ENCODE results near the gene EYS. TPM values are rescaled to one million over a fixed set of nuclear protein-coding genes. Genes with fewer than 3 reads are reported as not detected.

Gene EYS
- total and polyA plus RNA-seq, 2 of the 8 experiments (the other 6 are each of a cell fraction or from before 2014, with no cell fraction given), result 0.05 to 0.13 TPM

DNA sequence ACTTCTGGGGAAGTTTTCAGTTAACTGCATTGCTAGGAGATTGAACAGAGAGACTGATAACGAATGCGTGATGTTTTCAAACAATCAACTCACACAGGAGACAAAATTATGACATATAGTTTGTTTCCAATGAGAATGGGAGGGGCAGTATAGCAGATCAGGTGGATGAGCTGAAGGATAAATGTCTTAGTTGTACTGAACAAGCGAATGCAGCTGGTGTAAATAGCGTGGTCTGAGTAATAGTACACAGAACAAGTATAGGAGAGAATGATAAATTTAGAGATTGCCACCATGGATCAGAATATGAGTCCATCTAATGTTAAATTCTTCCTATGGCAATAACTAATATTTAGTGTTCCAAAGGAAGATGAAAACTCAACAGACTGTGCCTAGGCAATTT lies 858.6 kb downstream of the EYS start:
- no peak for DNase-seq (ENCODE audit: low read depth in 1 of 2, low spot score in 2 of 2)
- H3K4ac ChIP-seq (replicated peaks; ENCODE audit: insufficient read length, low read depth, low read length), result no peak overlapping the region
- no peak overlapping the region for H3K4me2 ChIP-seq (ENCODE audit: insufficient read depth in 1 of 2, low read depth in 2 of 2, low read length in 2 of 2)
- H3K56ac ChIP-seq (replicated peaks; ENCODE audit: insufficient read length, low read depth, low read length), result no peak overlapping the region
- ChIA-PET CTCF (ENCODE audit: partially characterized antibody) (no interaction called here), POLR2A (ENCODE audit: partially characterized antibody) (no interaction called here)
- no peaks in the 10 kb centered on the region for H3K23me2 ChIP-seq (ENCODE audit: low read depth, low read length)
- WGBS, 2 experiments (ENCODE audit: extremely low coverage in 1 of 2, insufficient coverage in 1 of 2, insufficient read length in 1 of 2, insufficient replicate concordance in 2 of 2, low coverage in 1 of 2, low lambda C conversion rate in 2 of 2, missing lambda C conversion rate in 1 of 2), result 94% methylated on average over 4 of the region's 4 CpGs; no CpG with 5 or more reads in 1 of the 2 experiments
- no peak for TF ChIP-seq RNF2 (IDR thresholded peaks at IDR 0.05; ENCODE audit: borderline replicate concordance, low read depth, low read length, missing control alignments, poor library complexity, severe bottlenecking)
- H3K36me3 ChIP-seq (ENCODE audit: control insufficient read depth in 2 of 4, insufficient read depth in 4 of 4, low read length in 3 of 4), result no peaks in the 10 kb centered on the region
- no peak overlapping the region for H2AK5ac ChIP-seq (ENCODE audit: low read depth, low read length)
- H3K9me3 ChIP-seq (ENCODE audit: insufficient read depth in 2 of 2, low read depth in 1 of 2, low read length in 1 of 2), result no peaks in the 10 kb centered on the region
- no peak overlapping the region for H2AFZ ChIP-seq (ENCODE audit: low read length)
- H4K91ac ChIP-seq (replicated peaks; ENCODE audit: insufficient read length, low read length), result no peak overlapping the region
- H3K23ac ChIP-seq (ENCODE audit: insufficient read length), result no peak overlapping the region
- H3K4me3 ChIP-seq (ENCODE audit: extremely low read depth in 1 of 4, insufficient read depth in 2 of 4, low read depth in 3 of 4, low read length in 4 of 4), result no peak overlapping the region
- no peaks in the 10 kb centered on the region for H3K79me1 ChIP-seq (ENCODE audit: low read depth, low read length)
- H2BK5ac ChIP-seq (ENCODE audit: low read depth, low read length), result no peak overlapping the region
- no peaks in the 10 kb centered on the region for H3K79me2 ChIP-seq (ENCODE audit: control insufficient read depth in 1 of 2, insufficient read depth in 2 of 2, low read length in 2 of 2)
- H4K20me1 ChIP-seq (replicated peaks in 1 of 2; ENCODE audit: control insufficient read depth in 1 of 2, insufficient read depth in 2 of 2, low read length in 2 of 2), result no peaks in the 10 kb centered on the region
- H2BK12ac ChIP-seq (ENCODE audit: low read depth, low read length), result no peak overlapping the region
- H2BK120ac ChIP-seq (replicated peaks; ENCODE audit: low read depth, low read length), result no peak overlapping the region
- H4K8ac ChIP-seq (ENCODE audit: extremely low read depth, insufficient read depth, low read length), result no peak overlapping the region
- no peak overlapping the region for H3K9ac ChIP-seq (replicated peaks in 1 of 4; ENCODE audit: extremely low read depth in 1 of 4, low read depth in 3 of 4, low read length in 3 of 4)
- H2BK15ac ChIP-seq (ENCODE audit: low read length), result no peak overlapping the region
- H3K27me3 ChIP-seq (replicated peaks in 1 of 4; ENCODE audit: control insufficient read depth in 3 of 4, extremely low read depth in 1 of 4, insufficient read depth in 3 of 4, low read length in 3 of 4), result no peaks in the 10 kb centered on the region
- no peak overlapping the region for H3K14ac ChIP-seq (ENCODE audit: insufficient read length)
- H4K5ac ChIP-seq (ENCODE audit: insufficient read length, low read depth, low read length), result no peak overlapping the region
- H3K4me1 ChIP-seq (replicated peaks in 1 of 4; ENCODE audit: control insufficient read depth in 3 of 4, insufficient read depth in 4 of 4, low read length in 3 of 4), result no peaks in the 10 kb centered on the region
- H2BK20ac ChIP-seq (ENCODE audit: low read length), result no peak overlapping the region
- no peak for FAIRE-seq
- no peak overlapping the region for H3K27ac ChIP-seq (ENCODE audit: low read depth, low read length)
- no peak overlapping the region for H3K18ac ChIP-seq (ENCODE audit: extremely low read depth, low read length)

All from H1 (cell line).